GM12878 (cell line): ENCODE results near the gene CAMK4. TPM values are rescaled to one million over a fixed set of nuclear protein-coding genes. Genes with fewer than 3 reads are reported as not detected.

Experiments
- CBX5 ChIP-seq: sonication (generic); IDR thresholded peaks from 2 replicates; pipeline ENCODE4 v1.6.1; 2016; ENCODE audit warnings: low read depth, moderate library complexity, mild to moderate bottlenecking, inconsistent platforms
- CREB1 ChIP-seq: IDR thresholded peaks from 2 replicates; pipeline ENCODE4 v1.6.1; 2012; ENCODE audit warnings: low read depth, mild to moderate bottlenecking, inconsistent platforms
- DPF2 ChIP-seq: fragments of 450-650 bp; IDR thresholded peaks from 2 replicates; pipeline ENCODE4 v1.6.1; 2017; ENCODE audit warnings: mild to moderate bottlenecking
- polyA plus RNA-seq, 11 experiments: library from polyadenylated mRNA; depleted of rRNA in 4 of 11; unstranded in 6 of 11; stranded (reverse) in 5 of 11; fragments of >200 nt; fragmentation: Nextera tagmentation in 4 of 11; fragmentation: Illumina TruSeq in 1 of 11; extraction: Ambion mirVana in 4 of 11; extraction: Trizol in 1 of 11; gene quantifications; 1 replicate in 1 of 11; 2 replicates in 10 of 11; pipeline versions ENCODE4 v1.2.1 to v1.2.3, GENCODE V29; 2011 to 2016; ENCODE audit warnings: inconsistent platforms in 2 of 11, missing spikeins in 2 of 11, low read depth in 1 of 11
- total RNA-seq, 4 experiments: library from RNA; depleted of rRNA in 3 of 4; stranded (reverse); fragments of >200 nt in 3 of 4; fragmentation: Illumina TruSeq in 1 of 4; extraction: Trizol in 1 of 4; gene quantifications; 2 replicates each; pipeline versions ENCODE4 v1.2.1 to v1.2.3, GENCODE V29; 2013 to 2021
- TF ChIP-seq, protein P1 (sequence below): IDR thresholded peaks from 2 replicates; pipeline ENCODE4 v1.6.1; 2011; ENCODE audit warnings: mild to moderate bottlenecking, low read depth, low read length, moderate library complexity; ENCODE audit not compliant: insufficient replicate concordance
- TF ChIP-seq, protein P2 (sequence below): fragments of 450-650 bp; IDR thresholded peaks from 2 replicates; pipeline ENCODE4 v1.6.1; 2018; ENCODE audit warnings: borderline replicate concordance, mild to moderate bottlenecking; ENCODE audit not compliant: partially characterized antibody
- TF ChIP-seq, protein P3 (sequence below): fragments of 450-650 bp; IDR thresholded peaks from 2 replicates; pipeline ENCODE4 v1.6.1; 2017; ENCODE audit warnings: mild to moderate bottlenecking, moderate library complexity

CAMK4 gene
- total and polyA plus RNA-seq, 10 of the 15 experiments (the other 5 are each of a cell fraction or from before 2014, with no cell fraction given) = 13.3 to 51.9 (median 35.3) TPM

DNA sequence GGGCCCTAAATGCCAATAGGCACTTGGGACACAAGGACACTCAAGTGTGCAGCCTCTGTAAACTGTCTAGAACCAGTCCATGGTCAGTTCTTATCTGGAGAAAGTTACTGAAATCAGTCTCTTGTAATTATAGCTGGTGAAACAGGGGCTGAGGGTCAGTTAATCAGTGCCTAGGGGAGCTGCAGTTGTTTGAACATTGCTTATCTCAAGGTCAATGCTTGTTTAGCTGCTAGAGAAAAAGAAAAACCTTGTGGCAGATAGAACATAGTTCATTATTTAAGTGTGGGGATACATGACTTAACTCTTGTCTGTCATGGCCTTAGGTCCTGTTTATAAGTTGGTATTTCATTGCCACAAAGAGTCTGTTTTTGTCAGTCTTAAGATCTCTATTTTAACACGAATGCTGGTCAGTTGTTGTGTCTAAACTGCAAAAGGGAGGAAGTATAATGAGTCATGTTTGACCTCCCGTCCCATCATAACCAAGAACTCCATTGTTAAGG, 180.1 kb downstream of the CAMK4 start (continued):
- TF ChIP-seq, protein P1, sequence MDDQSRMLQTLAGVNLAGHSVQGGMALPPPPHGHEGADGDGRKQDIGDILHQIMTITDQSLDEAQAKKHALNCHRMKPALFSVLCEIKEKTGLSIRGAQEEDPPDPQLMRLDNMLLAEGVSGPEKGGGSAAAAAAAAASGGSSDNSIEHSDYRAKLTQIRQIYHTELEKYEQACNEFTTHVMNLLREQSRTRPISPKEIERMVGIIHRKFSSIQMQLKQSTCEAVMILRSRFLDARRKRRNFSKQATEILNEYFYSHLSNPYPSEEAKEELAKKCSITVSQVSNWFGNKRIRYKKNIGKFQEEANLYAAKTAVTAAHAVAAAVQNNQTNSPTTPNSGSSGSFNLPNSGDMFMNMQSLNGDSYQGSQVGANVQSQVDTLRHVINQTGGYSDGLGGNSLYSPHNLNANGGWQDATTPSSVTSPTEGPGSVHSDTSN = no peak
- TF ChIP-seq, protein P2, sequence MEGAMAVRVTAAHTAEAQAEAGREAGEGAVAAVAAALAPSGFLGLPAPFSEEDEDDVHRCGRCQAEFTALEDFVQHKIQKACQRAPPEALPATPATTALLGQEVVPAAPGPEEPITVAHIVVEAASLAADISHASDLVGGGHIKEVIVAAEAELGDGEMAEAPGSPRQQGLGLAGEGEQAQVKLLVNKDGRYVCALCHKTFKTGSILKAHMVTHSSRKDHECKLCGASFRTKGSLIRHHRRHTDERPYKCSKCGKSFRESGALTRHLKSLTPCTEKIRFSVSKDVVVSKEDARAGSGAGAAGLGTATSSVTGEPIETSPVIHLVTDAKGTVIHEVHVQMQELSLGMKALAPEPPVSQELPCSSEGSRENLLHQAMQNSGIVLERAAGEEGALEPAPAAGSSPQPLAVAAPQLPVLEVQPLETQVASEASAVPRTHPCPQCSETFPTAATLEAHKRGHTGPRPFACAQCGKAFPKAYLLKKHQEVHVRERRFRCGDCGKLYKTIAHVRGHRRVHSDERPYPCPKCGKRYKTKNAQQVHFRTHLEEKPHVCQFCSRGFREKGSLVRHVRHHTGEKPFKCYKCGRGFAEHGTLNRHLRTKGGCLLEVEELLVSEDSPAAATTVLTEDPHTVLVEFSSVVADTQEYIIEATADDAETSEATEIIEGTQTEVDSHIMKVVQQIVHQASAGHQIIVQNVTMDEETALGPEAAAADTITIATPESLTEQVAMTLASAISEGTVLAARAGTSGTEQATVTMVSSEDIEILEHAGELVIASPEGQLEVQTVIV = no peak
- TF ChIP-seq, protein P3, sequence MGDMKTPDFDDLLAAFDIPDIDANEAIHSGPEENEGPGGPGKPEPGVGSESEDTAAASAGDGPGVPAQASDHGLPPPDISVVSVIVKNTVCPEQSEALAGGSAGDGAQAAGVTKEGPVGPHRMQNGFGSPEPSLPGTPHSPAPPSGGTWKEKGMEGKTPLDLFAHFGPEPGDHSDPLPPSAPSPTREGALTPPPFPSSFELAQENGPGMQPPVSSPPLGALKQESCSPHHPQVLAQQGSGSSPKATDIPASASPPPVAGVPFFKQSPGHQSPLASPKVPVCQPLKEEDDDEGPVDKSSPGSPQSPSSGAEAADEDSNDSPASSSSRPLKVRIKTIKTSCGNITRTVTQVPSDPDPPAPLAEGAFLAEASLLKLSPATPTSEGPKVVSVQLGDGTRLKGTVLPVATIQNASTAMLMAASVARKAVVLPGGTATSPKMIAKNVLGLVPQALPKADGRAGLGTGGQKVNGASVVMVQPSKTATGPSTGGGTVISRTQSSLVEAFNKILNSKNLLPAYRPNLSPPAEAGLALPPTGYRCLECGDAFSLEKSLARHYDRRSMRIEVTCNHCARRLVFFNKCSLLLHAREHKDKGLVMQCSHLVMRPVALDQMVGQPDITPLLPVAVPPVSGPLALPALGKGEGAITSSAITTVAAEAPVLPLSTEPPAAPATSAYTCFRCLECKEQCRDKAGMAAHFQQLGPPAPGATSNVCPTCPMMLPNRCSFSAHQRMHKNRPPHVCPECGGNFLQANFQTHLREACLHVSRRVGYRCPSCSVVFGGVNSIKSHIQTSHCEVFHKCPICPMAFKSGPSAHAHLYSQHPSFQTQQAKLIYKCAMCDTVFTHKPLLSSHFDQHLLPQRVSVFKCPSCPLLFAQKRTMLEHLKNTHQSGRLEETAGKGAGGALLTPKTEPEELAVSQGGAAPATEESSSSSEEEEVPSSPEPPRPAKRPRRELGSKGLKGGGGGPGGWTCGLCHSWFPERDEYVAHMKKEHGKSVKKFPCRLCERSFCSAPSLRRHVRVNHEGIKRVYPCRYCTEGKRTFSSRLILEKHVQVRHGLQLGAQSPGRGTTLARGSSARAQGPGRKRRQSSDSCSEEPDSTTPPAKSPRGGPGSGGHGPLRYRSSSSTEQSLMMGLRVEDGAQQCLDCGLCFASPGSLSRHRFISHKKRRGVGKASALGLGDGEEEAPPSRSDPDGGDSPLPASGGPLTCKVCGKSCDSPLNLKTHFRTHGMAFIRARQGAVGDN = no peak
- TF ChIP-seq CREB1 = no peak
- TF ChIP-seq DPF2 = no peak
- TF ChIP-seq CBX5 = no peak
